GM12872 (cell line): ENCODE measurements around the gene SPAG17.

ENCODE experiments used
- CTCF ChIP-seq: IDR thresholded peaks from 3 replicates; pipeline ENCODE4 v1.5.1; 2011; ENCODE audit warnings: low read depth, mild to moderate bottlenecking, low read length, moderate library complexity; ENCODE audit not compliant: insufficient read depth

The SPAG17 gene

GRCh38 chr1:117925981-117926380 lies 259.0 kb downstream of the SPAG17 start:
- no peak for TF ChIP-seq CTCF

- TF ChIP-seq CTCF = no peak
Observed at GRCh38 chr1:117921991-117922390, 263.0 kb downstream of the SPAG17 start.

- TF ChIP-seq CTCF = no peak
Observed at GRCh38 chr1:117919376-117919775, 265.7 kb downstream of the SPAG17 start.

GRCh38 chr1:117911051-117911450 lies 274.0 kb downstream of the SPAG17 start:
- TF ChIP-seq CTCF = no peak

- TF ChIP-seq CTCF = no peak
Observed at GRCh38 chr1:117905019-117905418, 280.0 kb downstream of the SPAG17 start.

GRCh38 chr1:117904485-117904884 lies 280.5 kb downstream of the SPAG17 start:
- no peak for TF ChIP-seq CTCF
